ENCODE data around the gene STAP2. TPM values are rescaled to one million over a fixed set of nuclear protein-coding genes. Genes with fewer than 3 reads are reported as not detected.
"Not testable (repeated sequence)": the region's sequence is repeated elsewhere in the genome, so short reads cannot be mapped to it uniquely, and the experiment has no call there.

The STAP2 gene
- total RNA-seq, 2 experiments from 2014 or later: 1.7 to 1.8 TPM

DNA sequence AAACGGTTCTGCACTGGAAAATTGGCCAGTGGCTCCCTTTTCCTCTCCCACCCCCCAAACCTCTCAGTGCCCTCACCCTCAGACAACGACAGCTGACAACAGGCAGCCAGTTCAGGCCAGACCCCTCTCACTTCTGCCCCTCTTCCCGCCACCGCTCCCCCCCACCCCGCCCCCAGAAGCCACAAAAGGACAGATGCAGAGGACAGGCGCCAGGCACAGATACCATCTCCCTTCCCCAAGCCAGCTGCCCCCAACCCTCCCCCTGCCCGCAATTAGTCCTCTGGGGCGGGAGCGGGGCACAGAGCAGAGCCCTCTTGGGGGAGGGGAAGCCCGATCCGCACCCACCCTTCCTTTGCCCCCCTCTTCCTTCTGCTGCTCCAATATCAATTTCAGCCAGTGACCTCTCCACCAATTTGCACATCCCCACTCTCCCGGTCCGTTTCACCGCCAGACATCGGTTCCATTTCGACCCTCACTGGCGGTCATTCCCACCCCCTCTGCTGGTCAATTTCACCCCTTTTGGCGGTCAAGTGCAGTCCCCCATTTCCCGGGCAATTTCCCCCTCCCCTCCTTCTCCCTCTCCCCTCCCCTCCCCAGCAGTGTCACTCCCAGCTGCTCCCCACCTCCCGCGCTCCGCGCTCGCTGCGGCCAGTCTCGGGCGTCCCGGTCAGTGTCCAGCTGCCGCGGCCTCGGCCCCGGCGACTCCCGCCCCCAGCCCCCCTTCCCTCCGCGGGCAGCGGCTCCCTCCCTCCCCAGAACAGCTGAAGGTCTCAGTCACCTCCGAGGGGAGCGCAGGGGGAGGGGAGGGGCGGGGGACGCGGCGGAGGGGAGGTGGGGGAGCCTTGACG lies 60.0 kb downstream of the STAP2 start, which contains the start of gene SHD:
SHD (plus strand) TSS at position 848 of the 848 bp plus-strand sequence. CDS start 798 bp downstream, outside the sequence.
- peak within 1 kb of the TSS; percentile 45 for H3K4me3 Mint-ChIP-seq
- no peak within 1 kb of the TSS for H3K27ac Mint-ChIP-seq
- Histone ChIP-seq H3K9me3 (ENCODE audit: control insufficient read depth in 1 of 2, insufficient read depth in 1 of 2, low read length in 2 of 2) (peaks cover 0 to 5% of the 10 kb centered on the region in 2 experiments), H3K27ac (ENCODE audit: low read depth in 1 of 2, low read length in 2 of 2) (no peak within 1 kb of the TSS), H3K4me1 (ENCODE audit: insufficient read depth, low read length) (peaks cover 15% of the 10 kb centered on the region), H3K36me3 (ENCODE audit: insufficient read depth, low read length) (no peaks in the 10 kb centered on the region), H3K4me3 (ENCODE audit: low read length) (no peak within 1 kb of the TSS), H3K27me3 (ENCODE audit: control insufficient read depth in 1 of 2, insufficient read depth in 2 of 2, low read length in 2 of 2) (peaks cover 15 to 16% of the 10 kb centered on the region in 2 experiments)
- H3K36me3 Mint-ChIP-seq (ENCODE audit: low read depth): no peaks in the 10 kb centered on the region
- no peaks in the 10 kb centered on the region for H3K9me3 Mint-ChIP-seq
- DNase-seq (no peak), ATAC-seq (ENCODE audit: poor library complexity) (no peak)
- no peak for TF ChIP-seq CTCF (IDR thresholded peaks at IDR 0.05)
- intact Hi-C loops (cut with DNase I, micrococcal nuclease): no loop called here
- no peaks in the 10 kb centered on the region for H3K4me1 Mint-ChIP-seq (ENCODE audit: low read depth)
- ChIA-PET CTCF (interaction anchor here (1.0 kb wide), 1 partner anchor 11 kb away, joined by 3 read pairs; no protein-coding TSS in a partner anchor), POLR2A (interaction anchor here (0.9 kb wide), 1 partner anchor 64 kb away, joined by 3 read pairs; no protein-coding TSS in a partner anchor)
- peaks cover 30% of the 10 kb centered on the region for H3K27me3 Mint-ChIP-seq

DNA sequence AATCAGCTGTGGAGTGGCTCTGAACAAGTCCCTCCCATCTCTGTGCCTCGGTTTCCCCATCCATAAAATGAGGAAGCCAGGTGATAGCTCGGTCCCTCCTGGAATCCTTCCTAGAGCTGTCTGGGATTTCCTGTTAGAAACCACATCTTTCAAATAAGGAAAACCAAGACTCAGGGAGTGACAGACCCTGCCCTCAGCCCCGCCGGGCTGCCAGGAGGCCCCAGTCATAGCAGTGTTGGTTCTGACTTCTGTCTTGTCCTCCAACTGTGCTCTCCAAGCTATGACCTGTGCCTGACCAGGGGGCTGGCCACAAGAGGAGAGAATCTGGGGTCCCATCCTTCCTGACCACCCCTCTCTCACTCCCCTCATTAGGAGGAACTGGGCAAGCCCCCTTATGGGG lies 60.6 kb downstream of the STAP2 start:
- Histone ChIP-seq H3K4me1 (ENCODE audit: insufficient read depth, low read length) (peaks cover 15% of the 10 kb centered on the region), H3K36me3 (ENCODE audit: insufficient read depth, low read length) (no peaks in the 10 kb centered on the region), H3K27me3 (ENCODE audit: control insufficient read depth in 1 of 2, insufficient read depth in 2 of 2, low read length in 2 of 2) (peaks cover 15 to 16% of the 10 kb centered on the region in 2 experiments), H3K4me3 (ENCODE audit: low read length) (no peak overlapping the region), H3K27ac (ENCODE audit: low read depth in 1 of 2, low read length in 2 of 2) (no peak overlapping the region), H3K9me3 (ENCODE audit: control insufficient read depth in 1 of 2, insufficient read depth in 1 of 2, low read length in 2 of 2) (peaks cover 0 to 5% of the 10 kb centered on the region in 2 experiments)
- H3K27ac Mint-ChIP-seq: no peak overlapping the region
- H3K9me3 Mint-ChIP-seq: no peaks in the 10 kb centered on the region
- ChIA-PET POLR2A (interaction anchor here (0.9 kb wide), 1 partner anchor 65 kb away, joined by 3 read pairs; no protein-coding TSS in a partner anchor), CTCF (interaction anchor here (1.0 kb wide), 1 partner anchor 11 kb away, joined by 3 read pairs; no protein-coding TSS in a partner anchor)
- H3K27me3 Mint-ChIP-seq: peaks cover 30% of the 10 kb centered on the region
- no peaks in the 10 kb centered on the region for H3K4me1 Mint-ChIP-seq (ENCODE audit: low read depth)
- no peak overlapping the region for H3K4me3 Mint-ChIP-seq
- TF ChIP-seq CTCF (IDR thresholded peaks at IDR 0.05): no peak
- no peaks in the 10 kb centered on the region for H3K36me3 Mint-ChIP-seq (ENCODE audit: low read depth)
- DNase-seq (no peak), ATAC-seq (ENCODE audit: poor library complexity) (no peak)
- intact Hi-C loops (cut with DNase I, micrococcal nuclease): no loop called here

- Histone ChIP-seq H3K27me3 (ENCODE audit: control insufficient read depth in 1 of 2, insufficient read depth in 2 of 2, low read length in 2 of 2) (peaks cover 15 to 16% of the 10 kb centered on the region in 2 experiments), H3K4me1 (ENCODE audit: insufficient read depth, low read length) (peaks cover 15% of the 10 kb centered on the region), H3K9me3 (ENCODE audit: control insufficient read depth in 1 of 2, insufficient read depth in 1 of 2, low read length in 2 of 2) (peaks cover 0 to 5% of the 10 kb centered on the region in 2 experiments), H3K27ac (ENCODE audit: low read depth in 1 of 2, low read length in 2 of 2) (no peak overlapping the region), H3K36me3 (ENCODE audit: insufficient read depth, low read length) (no peaks in the 10 kb centered on the region), H3K4me3 (ENCODE audit: low read length) (no peak overlapping the region)
- H3K36me3 Mint-ChIP-seq (ENCODE audit: low read depth): no peaks in the 10 kb centered on the region
- H3K4me1 Mint-ChIP-seq (ENCODE audit: low read depth): no peaks in the 10 kb centered on the region
- no peak overlapping the region for H3K27ac Mint-ChIP-seq
- H3K9me3 Mint-ChIP-seq: no peaks in the 10 kb centered on the region
- H3K4me3 Mint-ChIP-seq: no peak overlapping the region
- ChIA-PET POLR2A (interaction anchor here (0.9 kb wide), 1 partner anchor 66 kb away, joined by 3 read pairs; no protein-coding TSS in a partner anchor), CTCF (interaction anchor here (1.0 kb wide), 1 partner anchor 10 kb away, joined by 3 read pairs; no protein-coding TSS in a partner anchor)
- TF ChIP-seq CTCF (IDR thresholded peaks at IDR 0.05): no peak
- ATAC-seq (ENCODE audit: poor library complexity): no peak
- intact Hi-C loops (cut with DNase I, micrococcal nuclease): no loop called here
- no peak for DNase-seq
- H3K27me3 Mint-ChIP-seq: peaks cover 30% of the 10 kb centered on the region
Measured at GRCh38 chr19:4277191-4277696, 61.4 kb downstream of the STAP2 start.

DNA sequence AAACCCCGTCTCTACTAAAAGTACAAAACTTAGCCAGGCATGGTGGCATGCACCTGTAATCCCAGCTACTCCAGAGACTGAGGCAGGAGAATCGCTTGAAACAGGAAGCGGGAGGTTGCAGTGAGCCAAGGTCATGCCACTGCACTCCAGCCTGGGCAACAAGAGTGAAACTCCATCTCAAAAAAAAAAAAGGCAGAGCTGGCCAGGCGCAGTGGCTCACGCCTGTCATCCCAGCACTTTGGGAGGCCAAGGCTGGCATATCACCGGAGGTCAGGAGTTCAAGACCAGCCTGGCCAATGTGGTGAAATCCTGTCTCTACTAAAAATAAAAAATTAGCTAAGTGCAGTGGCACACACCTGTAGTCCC lies 64.3 kb downstream of the STAP2 start:
- H3K27ac ChIP-seq (ENCODE audit: low read depth in 1 of 2, low read length in 2 of 2); DNase-seq; intact Hi-C loops (cut with DNase I, micrococcal nuclease); ATAC-seq (ENCODE audit: poor library complexity); H3K4me3 ChIP-seq (ENCODE audit: low read length); H3K9me3 Mint-ChIP-seq; H3K4me3 Mint-ChIP-seq; H3K4me1 Mint-ChIP-seq (ENCODE audit: low read depth); H3K27me3 ChIP-seq (ENCODE audit: control insufficient read depth in 1 of 2, insufficient read depth in 2 of 2, low read length in 2 of 2); H3K9me3 ChIP-seq (ENCODE audit: control insufficient read depth in 1 of 2, insufficient read depth in 1 of 2, low read length in 2 of 2); H3K4me1 ChIP-seq (ENCODE audit: insufficient read depth, low read length); CTCF ChIA-PET; H3K27ac Mint-ChIP-seq: not testable (repeated sequence)
- H3K36me3 ChIP-seq (ENCODE audit: insufficient read depth, low read length): peaks cover 16% of the 10 kb centered on the region
- Mint-ChIP-seq H3K36me3 (ENCODE audit: low read depth) (peaks cover 12% of the 10 kb centered on the region), H3K27me3 (peaks cover 13% of the 10 kb centered on the region)
- POLR2A ChIA-PET: interaction anchor here (1.5 kb wide), 1 partner anchor 27 kb away, joined by 4 read pairs; no protein-coding TSS in a partner anchor
